Activated CD8-positive, alpha-beta memory T cell treated with anti-CD3 and anti-CD28 coated beads for 36 hours (primary cell): ENCODE data around the gene ZNF232. TPM values are rescaled to one million over a fixed set of nuclear protein-coding genes. Genes with fewer than 3 reads are reported as not detected.
"Not testable (repeated sequence)": the region's sequence is repeated elsewhere in the genome, so short reads cannot be mapped to it uniquely, and the experiment has no call there.

Experiments used
- CTCF ChIA-PET: fragments of 350-600 bp; sonication (Branson Sonifier 250); formaldehyde crosslinking; loops from one replicate; lab custom pipeline; 2021; ENCODE audit warnings: antibody characterized with exemption; lab: Charles Lee
- POLR2A ChIA-PET: fragments of 350-600 bp; sonication (Branson Sonifier 250); formaldehyde crosslinking; loops from one replicate; lab custom pipeline; 2021; ENCODE audit warnings: antibody characterized with exemption; lab: Charles Lee
- total RNA-seq, 2 experiments: library from RNA; stranded (reverse); gene quantifications; one replicate each; pipeline ENCODE4 v1.2.3, GENCODE V29; 2021

ZNF232 gene
- total RNA-seq, 2 experiments from 2014 or later = 23.9 to 24.8 TPM

DNA sequence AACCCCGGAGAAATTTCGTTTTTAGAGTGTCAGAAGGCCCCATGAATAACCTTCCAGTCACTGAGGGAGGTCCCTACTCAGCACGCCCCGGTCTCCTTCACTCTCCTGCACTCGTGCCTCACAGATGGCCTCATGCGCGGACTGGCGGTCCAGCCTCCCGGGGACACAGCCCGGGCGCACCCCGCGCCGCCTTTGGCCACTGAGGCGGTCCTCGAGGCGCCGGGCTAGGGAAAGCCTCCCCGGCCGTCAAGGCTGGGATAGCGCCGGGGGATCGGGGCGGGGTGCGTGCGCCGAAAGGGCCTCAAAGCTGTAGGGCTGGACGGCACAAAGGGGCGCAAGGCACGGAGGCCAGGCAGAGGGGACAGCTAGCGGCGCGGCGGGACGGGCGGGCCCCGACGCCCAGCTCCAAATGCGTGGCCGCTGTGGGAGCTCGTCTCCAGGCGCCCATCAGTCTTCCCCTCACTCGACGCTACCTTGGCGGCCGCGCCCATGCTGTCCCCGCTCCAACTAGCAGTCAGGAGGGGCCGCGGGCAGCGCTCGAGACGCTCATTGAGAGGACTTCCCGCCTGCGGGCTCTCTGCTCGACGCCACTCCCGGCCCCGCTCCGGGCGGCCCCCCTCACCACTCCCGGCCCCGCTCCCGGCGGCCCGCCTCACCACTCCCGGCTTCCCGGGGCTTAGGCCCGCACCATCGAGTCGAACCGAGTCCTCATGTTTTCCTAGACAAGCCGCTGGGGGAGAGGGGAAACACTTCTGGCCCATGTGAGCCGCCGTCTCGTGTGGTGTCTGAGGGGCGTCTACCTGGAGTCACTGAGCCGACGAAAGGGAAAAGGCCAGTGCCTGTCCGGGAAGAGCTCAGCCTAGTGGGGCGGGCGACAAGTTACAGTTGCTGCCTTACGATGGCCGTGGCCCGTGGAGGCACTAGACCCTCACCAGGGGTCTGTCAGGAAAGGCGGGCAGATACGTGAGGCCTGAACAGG is 4.3 kb upstream of the ZNF232 start, which contains the start of gene USP6:
USP6 (plus strand) TSS at position 360 of the 979 bp plus-strand sequence. CDS start 14,336 bp downstream, outside the sequence.
- ChIA-PET POLR2A (no interaction called here), CTCF (no interaction called here)

DNA sequence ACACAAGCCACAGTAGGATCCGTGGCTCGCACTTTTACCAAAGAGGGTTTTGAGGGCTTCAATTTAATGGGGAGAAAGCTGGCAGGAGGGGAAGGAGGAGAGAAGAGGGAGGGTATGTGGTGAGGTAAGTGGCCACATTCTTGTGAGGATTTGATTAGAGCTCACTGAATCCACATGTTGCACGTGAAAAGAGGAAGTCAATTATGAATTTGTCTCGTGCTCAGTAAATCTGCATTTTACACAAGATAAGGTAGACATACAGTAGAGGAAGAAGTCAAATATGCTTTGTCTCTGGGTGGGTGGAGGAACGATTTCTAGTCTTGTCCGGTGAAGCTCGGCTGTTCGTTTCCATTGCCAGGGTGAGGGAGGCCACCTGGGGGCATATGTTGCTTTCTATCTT is 862 bp downstream of the ZNF232 start:
- CTCF ChIA-PET = interaction anchor here (0.6 to 1.3 kb wide), 4 partner anchors 48 to 81 kb away, joined by 3 to 5 read pairs (median 4); partner anchors contain the start of gene ZNF594
- POLR2A ChIA-PET = no interaction called here

DNA sequence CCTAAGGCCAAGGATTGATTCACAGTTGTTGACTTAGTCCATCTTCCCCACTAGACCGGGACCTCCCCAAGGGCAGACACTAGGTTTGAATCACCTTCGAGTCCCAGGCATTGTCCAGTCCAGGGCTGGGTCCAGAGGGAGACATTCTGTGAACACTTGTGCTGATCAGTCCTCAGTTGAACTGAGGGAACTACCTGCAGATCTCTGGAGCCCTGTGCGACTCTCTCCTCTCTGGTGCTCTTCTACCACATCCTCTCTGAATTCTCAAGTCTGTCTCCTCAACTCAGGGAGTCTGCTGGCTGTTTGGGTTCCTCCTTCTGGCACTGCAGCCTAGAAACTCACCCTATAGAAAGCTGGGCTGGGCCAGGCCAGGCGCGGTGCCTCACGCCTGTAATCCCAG is 10.8 kb downstream of the ZNF232 start:
- ChIA-PET CTCF (no interaction called here), POLR2A (interaction anchor here (0.6 kb wide), 1 partner anchor 33 kb away, joined by 6 read pairs; no protein-coding TSS in a partner anchor)

DNA sequence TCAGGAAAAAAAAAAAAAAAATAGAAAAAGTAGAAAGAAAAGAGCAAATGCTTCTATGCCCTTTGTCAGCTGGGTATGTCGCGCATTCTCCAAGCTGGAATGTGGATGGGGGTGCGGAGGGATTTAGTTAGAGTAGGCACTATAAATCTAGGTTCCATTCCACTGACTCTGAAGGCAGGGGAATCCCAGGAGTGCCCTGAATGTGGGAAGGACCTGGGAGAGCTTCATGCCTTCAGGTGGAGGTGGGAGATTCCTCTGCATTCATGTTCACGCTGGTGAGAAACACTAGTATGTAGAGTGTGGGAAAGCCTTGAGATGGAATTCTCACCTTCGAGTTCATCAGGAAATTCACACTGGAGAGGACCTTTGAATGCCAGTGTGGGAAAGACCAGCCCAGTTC is 12.4 kb downstream of the ZNF232 start:
- CTCF ChIA-PET = no interaction called here

DNA sequence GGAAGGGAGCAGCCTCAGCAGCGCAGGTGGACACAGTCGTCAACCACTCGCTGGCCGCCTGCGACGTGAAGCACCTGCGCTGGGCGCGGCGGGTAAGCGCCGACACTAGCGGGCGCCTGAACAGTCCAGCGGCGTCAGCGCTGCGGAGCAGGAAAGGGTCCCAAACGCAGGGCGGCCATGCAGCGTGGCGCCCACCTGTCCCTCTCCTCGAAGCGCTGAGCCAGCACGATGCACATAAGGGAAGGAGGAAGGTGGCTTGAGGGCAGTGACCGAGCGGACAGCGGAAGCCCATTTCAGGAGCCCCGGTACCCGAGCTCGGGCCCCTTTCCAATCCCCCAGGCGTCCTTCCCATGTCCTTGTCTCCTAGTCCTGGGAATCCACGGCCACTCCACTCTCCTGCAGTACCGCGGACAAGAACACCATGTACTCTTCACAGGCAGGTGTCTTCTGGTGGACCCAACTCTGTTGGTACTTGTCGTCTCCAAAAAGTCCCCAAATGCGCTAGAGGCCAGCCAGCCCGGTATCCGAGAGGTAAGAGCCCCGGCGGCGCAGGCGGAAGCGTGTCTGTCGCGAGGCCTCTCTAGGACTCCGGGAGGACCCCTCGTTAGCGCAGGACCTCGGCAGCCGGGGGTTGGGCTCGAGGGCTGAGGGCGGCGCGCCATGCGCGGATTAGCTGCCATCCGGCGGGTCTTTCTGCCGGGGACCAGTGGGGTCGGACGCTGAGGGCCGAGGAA is 14.4 kb downstream of the ZNF232 start:
- POLR2A ChIA-PET = no interaction called here

More for the DNA sequence above, 12.4 kb downstream of the ZNF232 start:
- POLR2A ChIA-PET = no interaction called here

DNA sequence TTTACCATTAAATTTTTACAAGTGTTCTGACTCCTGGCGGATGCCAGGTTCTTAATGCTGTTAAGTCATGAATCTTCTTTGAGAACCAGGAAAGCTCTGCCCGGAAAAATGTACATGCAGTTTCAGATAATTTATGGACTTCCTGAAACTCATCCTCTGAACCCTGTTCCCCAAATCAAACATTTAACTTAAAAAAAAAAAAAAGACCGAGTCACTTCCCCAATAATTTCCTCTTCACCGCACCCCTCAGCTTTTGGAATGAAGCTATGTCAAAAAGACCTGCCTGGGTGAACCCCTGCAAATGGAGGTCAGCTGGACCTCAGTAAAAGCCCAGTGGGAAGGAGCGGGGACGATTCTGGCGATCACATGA is 15.0 kb downstream of the ZNF232 start:
- CTCF ChIA-PET = no interaction called here
- POLR2A ChIA-PET = no interaction called here

More for the DNA sequence above, 14.4 kb downstream of the ZNF232 start:
- CTCF ChIA-PET = interaction anchor here (0.6 kb wide), 1 partner anchor 129 kb away, joined by 3 read pairs; no protein-coding TSS in a partner anchor

DNA sequence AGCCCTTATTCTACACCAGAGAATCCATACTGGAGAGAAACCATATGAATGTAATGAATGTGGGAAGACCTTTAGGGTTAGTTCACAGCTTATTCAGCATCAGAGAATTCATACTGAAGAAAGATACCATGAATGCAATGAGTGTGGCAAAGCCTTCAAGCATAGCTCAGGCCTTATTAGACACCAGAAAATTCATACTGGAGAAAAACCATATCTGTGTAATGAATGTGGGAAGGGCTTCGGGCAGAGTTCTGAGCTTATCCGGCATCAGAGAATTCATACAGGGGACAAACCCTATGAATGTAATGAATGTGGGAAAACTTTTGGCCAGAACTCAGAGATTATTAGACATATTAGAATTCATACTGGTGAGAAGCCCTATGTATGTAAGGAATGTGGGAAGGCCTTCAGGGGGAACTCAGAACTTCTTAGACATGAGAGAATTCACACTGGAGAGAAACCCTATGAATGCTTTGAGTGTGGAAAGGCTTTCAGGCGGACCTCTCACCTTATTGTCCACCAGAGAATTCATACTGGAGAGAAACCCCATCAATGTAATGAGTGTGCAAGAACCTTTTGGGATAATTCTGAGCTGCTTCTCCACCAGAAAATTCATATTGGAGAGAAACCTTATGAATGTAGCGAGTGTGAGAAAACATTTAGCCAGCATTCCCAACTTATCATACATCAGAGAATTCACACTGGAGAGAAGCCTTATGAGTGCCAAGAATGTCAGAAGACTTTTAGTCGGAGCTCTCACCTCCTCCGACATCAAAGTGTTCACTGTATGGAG is 19.3 kb downstream of the ZNF232 start:
- ChIA-PET POLR2A (no interaction called here), CTCF (interaction anchor here (0.6 kb wide), 1 partner anchor 80 kb away, joined by 4 read pairs; no protein-coding TSS in a partner anchor)

DNA sequence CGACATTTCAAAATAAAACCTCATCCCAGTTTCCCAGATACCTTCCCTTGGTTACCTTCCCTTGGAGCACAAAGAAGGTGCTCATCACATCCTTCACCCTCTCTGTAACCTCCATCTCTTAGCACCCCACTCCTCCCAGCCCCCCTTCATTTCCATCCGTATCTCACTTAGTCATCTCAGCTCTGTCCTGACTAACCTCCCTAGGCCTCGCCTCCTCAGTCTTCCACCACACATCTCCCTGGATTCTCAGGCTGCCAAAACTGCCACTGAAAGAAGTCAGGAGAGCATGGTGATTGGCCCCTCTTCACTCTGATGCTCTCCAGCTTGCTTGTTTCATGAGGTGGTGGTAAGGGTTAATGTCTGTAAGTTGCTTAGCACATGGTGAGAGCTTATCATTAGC is 31.1 kb downstream of the ZNF232 start:
- ChIA-PET CTCF (interaction anchor here (1.1 kb wide), 1 partner anchor 50 kb away, joined by 3 read pairs; no protein-coding TSS in a partner anchor), POLR2A (no interaction called here)

DNA sequence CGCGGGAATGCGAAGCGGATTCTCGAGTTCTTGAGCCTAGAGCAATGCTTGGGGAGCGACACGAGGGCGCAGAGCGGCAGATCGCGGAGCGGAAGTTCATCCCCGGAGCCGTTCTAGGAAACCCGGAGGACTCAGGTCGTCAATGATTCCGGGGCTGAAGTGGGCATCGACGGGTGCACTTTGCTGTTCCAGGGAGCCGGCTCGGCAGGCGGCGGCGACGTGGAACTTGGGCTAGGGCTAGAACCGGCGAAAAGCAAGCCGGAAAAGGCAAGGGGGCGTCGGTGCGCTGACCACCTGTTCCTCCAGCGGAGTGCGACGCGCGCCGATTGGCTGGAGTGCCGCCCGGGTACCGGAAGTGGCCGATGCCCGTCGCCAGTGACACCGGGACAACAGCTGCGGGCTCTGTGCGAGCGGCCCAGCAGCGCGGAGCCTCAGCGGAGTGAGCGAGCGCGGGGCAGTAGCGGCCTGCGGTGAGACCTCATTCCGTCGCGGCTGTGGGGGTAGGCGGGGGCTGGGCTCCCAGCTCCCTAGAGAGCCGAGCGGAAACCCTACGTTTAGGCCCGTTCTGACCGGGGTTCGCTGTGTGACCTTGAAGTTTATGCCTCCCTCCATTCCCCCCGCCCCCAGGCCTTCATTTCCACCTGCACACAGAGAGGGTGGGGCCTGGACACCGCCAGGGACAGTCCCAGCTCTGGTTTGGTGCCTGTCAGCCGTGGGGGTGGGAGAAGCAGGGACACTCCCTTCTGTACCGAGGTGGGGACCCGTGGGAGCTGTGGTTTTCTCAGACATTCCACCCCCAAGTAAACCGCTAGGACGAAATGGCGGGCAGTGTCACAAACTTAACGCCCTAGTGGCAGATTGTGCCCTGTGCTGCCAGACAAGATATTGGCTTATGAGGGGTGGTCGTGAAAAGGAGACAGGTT is 33.3 kb downstream of the ZNF232 start, which contains the start of gene ZFP3:
ZFP3 (plus strand) TSS at position 362 of the 923 bp plus-strand sequence. CDS start 13,038 bp downstream, outside the sequence.
- CTCF ChIA-PET = interaction anchor here (0.7 to 1.1 kb wide), 5 partner anchors 11 to 81 kb away, joined by 3 to 4 read pairs (median 3); partner anchors contain the start of genes INCA1 and KIF1C
- POLR2A ChIA-PET = interaction anchor here (0.5 to 0.6 kb wide), 2 partner anchors 42 to 226 kb away, joined by 4 read pairs; no protein-coding TSS in a partner anchor

DNA sequence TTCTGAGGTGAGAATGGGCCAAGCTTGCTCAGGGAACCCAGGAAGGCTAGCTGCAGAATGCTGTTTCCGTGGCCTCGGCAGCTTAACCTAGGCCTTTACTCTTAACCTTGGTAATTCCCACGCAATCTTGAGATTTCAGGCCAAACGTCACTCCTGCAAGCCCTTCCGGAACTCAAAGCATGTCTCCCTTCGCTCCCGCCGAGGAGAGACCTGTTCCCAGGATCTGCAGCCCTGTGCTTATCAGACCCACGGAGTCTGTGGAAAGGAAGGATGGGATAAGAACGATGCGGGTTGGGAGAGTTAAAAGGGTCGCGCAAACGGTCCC is 33.9 kb downstream of the ZNF232 start:
- POLR2A ChIA-PET = no interaction called here
- CTCF ChIA-PET = interaction anchor here (0.6 to 1.1 kb wide), 3 partner anchors 8 to 80 kb away, joined by 3 to 4 read pairs (median 3); partner anchors contain the start of genes INCA1 and KIF1C

DNA sequence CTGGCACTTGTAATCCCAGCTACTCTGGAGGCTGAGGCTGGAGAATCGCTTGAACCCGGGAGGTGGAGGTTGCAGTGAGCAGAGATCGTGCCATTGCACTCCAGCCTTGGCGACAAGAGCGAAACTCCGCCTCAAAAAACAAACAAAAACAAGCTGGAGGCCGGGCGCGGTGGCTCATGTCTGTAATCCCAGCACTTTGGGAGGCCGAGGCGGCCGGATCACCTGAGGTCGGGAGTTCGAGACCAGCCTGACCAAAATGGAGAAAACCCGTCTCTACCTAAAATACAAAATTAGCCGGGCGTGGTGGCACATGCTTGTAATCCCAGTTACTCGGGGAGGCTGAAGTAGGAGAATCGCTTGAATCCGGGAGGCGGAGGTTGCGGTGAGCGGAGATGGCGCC is 34.4 kb downstream of the ZNF232 start:
- CTCF ChIA-PET = interaction anchor here (0.6 kb wide), 1 partner anchor 8 kb away, joined by 3 read pairs; no protein-coding TSS in a partner anchor
- POLR2A ChIA-PET = not testable (repeated sequence)

DNA sequence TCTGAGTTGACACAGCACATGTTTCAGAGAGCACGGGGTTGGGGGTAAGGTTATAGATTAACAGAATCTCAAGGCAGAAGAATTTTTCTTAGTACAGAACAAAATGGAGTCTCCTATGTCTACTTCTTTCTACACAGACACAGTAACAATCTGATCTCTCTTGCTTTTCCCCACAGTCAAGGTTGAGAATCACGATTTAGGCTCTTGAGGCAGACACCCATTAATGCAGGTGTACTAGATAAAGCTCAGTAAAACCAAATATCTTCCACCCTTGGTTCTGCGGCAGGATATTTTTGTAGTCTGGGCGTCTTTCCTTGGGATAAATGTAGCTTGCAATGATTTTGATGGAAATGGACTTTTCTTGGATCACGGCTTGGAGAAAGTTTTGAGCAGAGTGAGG is 36.2 kb downstream of the ZNF232 start:
- CTCF ChIA-PET, POLR2A ChIA-PET: not testable (repeated sequence)

DNA sequence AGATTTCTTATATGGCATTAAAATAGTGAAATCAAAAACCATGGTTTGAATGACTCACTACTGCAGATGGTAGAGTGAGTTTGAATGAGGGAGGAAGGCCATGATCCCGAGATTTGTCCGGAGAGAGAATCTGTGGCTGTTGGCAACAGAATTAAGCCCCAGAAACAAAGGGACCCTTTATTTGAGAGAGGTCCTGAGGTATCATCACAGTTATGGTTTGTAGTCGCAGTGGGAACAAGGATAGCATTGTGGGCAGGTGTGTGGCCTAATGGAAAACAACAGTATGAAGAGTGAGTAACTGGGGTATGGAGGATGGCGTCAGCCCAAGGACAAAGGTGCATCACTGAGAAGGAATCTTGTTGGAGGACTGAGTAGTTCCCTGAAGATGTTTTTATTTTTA is 42.0 kb downstream of the ZNF232 start:
- ChIA-PET POLR2A (no interaction called here), CTCF (no interaction called here)

DNA sequence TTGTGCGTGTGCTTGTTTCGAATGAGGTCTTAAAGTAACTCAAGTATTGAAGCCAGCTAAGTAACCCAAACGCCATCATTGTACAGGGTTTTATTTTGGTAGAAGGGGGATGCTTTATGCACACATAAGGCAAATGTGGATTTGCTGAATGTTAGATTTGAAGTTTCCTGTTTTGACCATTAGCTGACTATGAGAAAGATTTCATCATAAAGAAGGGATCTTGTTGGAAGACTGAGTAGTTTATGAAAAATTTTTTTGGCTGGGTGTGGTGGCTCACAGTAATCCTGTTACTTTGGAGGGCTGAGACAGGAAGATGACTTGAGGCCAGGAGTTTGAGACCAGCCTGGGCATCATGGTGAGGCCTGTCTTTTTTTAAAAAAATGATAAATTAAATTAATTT is 43.4 kb downstream of the ZNF232 start:
- POLR2A ChIA-PET = interaction anchor here (0.6 kb wide), 1 partner anchor 32 kb away, joined by 6 read pairs; no protein-coding TSS in a partner anchor
- CTCF ChIA-PET = no interaction called here

DNA sequence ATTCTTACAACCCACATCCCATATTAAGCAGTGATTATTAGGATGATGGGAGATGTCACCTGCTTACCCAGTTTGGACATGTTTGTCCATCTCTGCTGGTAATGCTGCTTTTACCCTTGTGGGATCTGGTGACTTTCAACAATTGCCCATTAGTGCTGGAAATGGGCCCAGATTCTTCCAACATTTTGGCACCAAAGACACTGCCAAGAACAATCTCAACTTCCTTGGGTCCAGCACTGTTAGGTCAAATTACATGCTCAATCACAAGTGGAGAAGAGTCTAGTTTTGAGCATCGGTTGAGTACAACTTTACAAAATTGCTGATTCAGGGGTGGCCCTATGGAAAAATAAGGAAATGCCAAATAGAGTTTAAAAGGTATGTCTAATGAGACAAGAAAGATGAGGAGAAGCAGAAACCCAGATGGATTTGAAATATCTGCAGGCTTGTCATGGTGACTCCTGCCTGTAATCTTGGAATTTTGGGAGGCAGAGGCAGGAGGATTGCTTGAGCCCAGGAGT is 46.4 kb downstream of the ZNF232 start:
- CTCF ChIA-PET = no interaction called here
- POLR2A ChIA-PET = no interaction called here
